Endothelial cell of umbilical vein (primary cell): Measurements from ENCODE around the gene F9. TPM values are rescaled to one million over a fixed set of nuclear protein-coding genes. Genes with fewer than 3 reads are reported as not detected.

Experiments used
- Bru-seq: library from RNA; stranded (reverse); fragments of 400-500 nt; gene quantifications from one replicate; lab custom pipeline; 2021; lab: Mats Ljungman, UMichigan
- BruChase-seq, 2 experiments: library from RNA; stranded (reverse); fragments of 400-500 nt; gene quantifications; one replicate each; lab custom pipeline; 2021; lab: Mats Ljungman, UMichigan
- BruUV-seq: library from RNA; stranded (reverse); fragments of 400-500 nt; replicated peaks from 2 replicates; lab custom pipeline; 2021; lab: Mats Ljungman, UMichigan
- CTCF ChIA-PET: fragments of 300-600, 350-600 bp; sonication (Branson Sonifier 250); formaldehyde crosslinking; loops from one replicate; lab custom pipeline; 2021; ENCODE audit warnings: antibody characterized with exemption, inconsistent platforms; lab: Charles Lee
- POLR2A ChIA-PET: fragments of 300-600, 350-600 bp; sonication (Branson Sonifier 250); formaldehyde crosslinking; loops from one replicate; lab custom pipeline; 2021; ENCODE audit warnings: antibody characterized with exemption, inconsistent platforms; lab: Charles Lee
- DNase-seq: peaks from one replicate; pipeline ENCODE4 v3.0.0-alpha.2; 2011; ENCODE audit warnings: low read depth, low spot score
- FAIRE-seq: peaks from 2 replicates; lab custom pipeline; 2011; peaks lifted over from hg19 to GRCh38; lab: Jason Lieb, UNC
- H2AFZ ChIP-seq: 2 replicates; pipeline ENCODE4 v1.6.0; 2012; ENCODE audit warnings: low read depth, low read length, control low read depth, inconsistent platforms
- H3K27ac ChIP-seq: 2 replicates; pipeline ENCODE4 v1.5.1; 2011; ENCODE audit warnings: low read depth, mild to moderate bottlenecking, control low read depth, low read length, moderate library complexity; ENCODE audit not compliant: insufficient read depth
- H3K27me3 ChIP-seq, 2 experiments: 2 replicates each; pipeline versions ENCODE4 v1.6.0 to v1.6.1; 2011; ENCODE audit warnings: low read length in 2 of 2, mixed read lengths in 1 of 2; ENCODE audit not compliant: control insufficient read depth in 2 of 2, insufficient read depth in 2 of 2
- H3K36me3 ChIP-seq, 2 experiments: 2 replicates in 1 of 2; 3 replicates in 1 of 2; pipeline ENCODE4 v1.5.1; 2011; ENCODE audit warnings: low read length in 2 of 2, mild to moderate bottlenecking in 1 of 2, moderate library complexity in 1 of 2; ENCODE audit not compliant: control insufficient read depth in 2 of 2, insufficient read depth in 2 of 2; ENCODE audit errors: extremely low read depth in 1 of 2
- H3K4me1 ChIP-seq: 3 replicates; pipeline ENCODE4 v1.5.1; 2011; ENCODE audit warnings: mild to moderate bottlenecking, low read length; ENCODE audit not compliant: control insufficient read depth, insufficient read depth; ENCODE audit errors: extremely low read depth
- H3K4me2 ChIP-seq: 2 replicates; pipeline ENCODE4 v1.6.1; 2011; ENCODE audit warnings: low read length, control low read depth, mixed read lengths; ENCODE audit not compliant: insufficient read depth
- H3K4me3 ChIP-seq, 3 experiments: fragments of 200-600 bp in 1 of 3; sonication (generic), shearing (Covaris generic) in 1 of 3; replicated peaks in 1 of 3; 2 replicates each; pipeline ENCODE4 v1.5.1; 2011 to 2016; ENCODE audit warnings: control low read depth in 3 of 3, low read length in 3 of 3, mild to moderate bottlenecking in 2 of 3, inconsistent platforms in 1 of 3, low read depth in 1 of 3, moderate library complexity in 1 of 3; ENCODE audit not compliant: insufficient read depth in 1 of 3
- H3K79me2 ChIP-seq: 2 replicates; pipeline ENCODE4 v1.6.0; 2012; ENCODE audit warnings: low read length, inconsistent platforms; ENCODE audit not compliant: control insufficient read depth, insufficient read depth
- H3K9ac ChIP-seq: replicated peaks from 2 replicates; pipeline ENCODE3; 2011; ENCODE audit warnings: low read length, control low read depth; ENCODE audit not compliant: insufficient read depth; ENCODE audit errors: extremely low read depth
- H3K9me1 ChIP-seq: replicated peaks from 3 replicates; pipeline ENCODE4 v1.6.0; 2011; ENCODE audit warnings: mild to moderate bottlenecking, low read length; ENCODE audit not compliant: control insufficient read depth, insufficient read depth; ENCODE audit errors: extremely low read depth
- H3K9me3 ChIP-seq: replicated peaks from 2 replicates; pipeline ENCODE4 v1.5.1; 2012; ENCODE audit warnings: low read length, inconsistent platforms; ENCODE audit not compliant: control insufficient read depth, insufficient read depth
- H4K20me1 ChIP-seq: replicated peaks from 2 replicates; pipeline ENCODE3; 2011; ENCODE audit warnings: mild to moderate bottlenecking, low read length; ENCODE audit not compliant: control insufficient read depth, insufficient read depth; ENCODE audit errors: extremely low read depth
- EZH2 ChIP-seq: IDR thresholded peaks from 2 replicates; pipeline ENCODE4 v1.6.1; 2012; ENCODE audit warnings: borderline replicate concordance, low read depth, mild to moderate bottlenecking, moderate library complexity, low read length, inconsistent platforms; ENCODE audit not compliant: severe bottlenecking
- FOS ChIP-seq: IDR thresholded peaks from 2 replicates; pipeline ENCODE4 v1.6.1; 2011; ENCODE audit warnings: mild to moderate bottlenecking, low read length, moderate library complexity, borderline replicate concordance; ENCODE audit not compliant: insufficient read depth
- GATA2 ChIP-seq: IDR thresholded peaks from 2 replicates; pipeline ENCODE4 v1.7.0; 2011; ENCODE audit warnings: low read depth, mild to moderate bottlenecking, moderate library complexity, mixed read lengths, low read length; ENCODE audit not compliant: insufficient read length, insufficient read depth
- JUN ChIP-seq: IDR thresholded peaks from 2 replicates; pipeline ENCODE4 v1.6.1; 2011; ENCODE audit warnings: borderline replicate concordance, low read depth; ENCODE audit not compliant: insufficient read length, insufficient read depth
- MYC ChIP-seq: IDR thresholded peaks from one replicate; pipeline ENCODE4 v1.6.1; 2011; ENCODE audit warnings: mild to moderate bottlenecking, low read depth, low read length
- POLR2A ChIP-seq: IDR thresholded peaks from 2 replicates; pipeline ENCODE4 v1.6.1; 2012; ENCODE audit warnings: low read depth, mild to moderate bottlenecking, control low read depth, low read length
- POLR2AphosphoS5 ChIP-seq: IDR thresholded peaks from 2 replicates; pipeline ENCODE4 v1.6.1; 2012; ENCODE audit warnings: low read depth, mild to moderate bottlenecking, control low read depth, low read length, moderate library complexity; ENCODE audit not compliant: insufficient read depth
- dilution Hi-C: fragments of 300-500 bp; cut with MboI; formaldehyde crosslinking; loops from one replicate; pipeline ENCODE4 v1.15.0; 2019; ENCODE audit warnings: low sequenced_read_pairs; ENCODE audit not compliant: extremely low pct_ligation_motif_present
- intact Hi-C: fragments of 100-400 bp; cut with micrococcal nuclease; formaldehyde crosslinking; loops from one replicate; pipeline ENCODE4 v1.10.0; 2022
- long read RNA-seq: library from polyadenylated mRNA; stranded (forward); transcript quantifications from one replicate; pipeline ENCODE4 v2.0.0, GENCODE V29; 2021
- polyA minus RNA-seq, 3 experiments: library from RNA; depleted of rRNA, polyadenylated mRNA; stranded (reverse); fragments of >200 nt; gene quantifications; 1 replicate in 1 of 3; 2 replicates in 2 of 3; pipeline ENCODE4 v1.2.3, GENCODE V29; 2011
- polyA plus RNA-seq, 4 experiments: library from polyadenylated mRNA; depleted of rRNA in 3 of 4; stranded (reverse) in 3 of 4; unstranded in 1 of 4; fragments of >200 nt; gene quantifications; 2 replicates each; pipeline versions ENCODE4 v1.2.1 to v1.2.3, GENCODE V29; 2011 to 2012; ENCODE audit warnings: missing spikeins in 1 of 4
- total RNA-seq: library from RNA; stranded (reverse); gene quantifications from 2 replicates; pipeline ENCODE4 v1.2.3, GENCODE V29; 2021
- TF ChIP-seq, protein P1 (sequence below): IDR thresholded peaks from 2 replicates; pipeline ENCODE4 v1.6.1; 2011; ENCODE audit not compliant: insufficient read depth, insufficient read length
- TF ChIP-seq, protein P2 (sequence below), 2 donors: IDR thresholded peaks; 1 replicate in 1 of 2; 2 replicates in 1 of 2; pipeline ENCODE4 v1.5.1; 2011; ENCODE audit warnings: low read length in 2 of 2, mild to moderate bottlenecking in 2 of 2, moderate library complexity in 2 of 2, control low read depth in 1 of 2, inconsistent platforms in 1 of 2, low read depth in 1 of 2; ENCODE audit not compliant: insufficient read depth in 1 of 2; ENCODE audit errors: extremely low read depth in 1 of 2

The F9 gene
- not detected in 2 replicates for total RNA-seq
- polyA plus RNA-seq = not detected in 2 replicates
- not detected in 2 replicates for polyA plus RNA-seq (2011; cell fraction: cytosol; rRNA removed)
- not detected in 2 replicates for polyA plus RNA-seq (2011; cell fraction: nucleus; rRNA removed)
- not detected in 2 replicates for polyA plus RNA-seq (2012)
- not detected in 2 replicates for polyA minus RNA-seq
- not detected for polyA minus RNA-seq (2011; cell fraction: cytosol; rRNA and poly(A)+ RNA removed)
- polyA minus RNA-seq (2011; cell fraction: nucleus; rRNA and poly(A)+ RNA removed) = not detected in 2 replicates
- Bru-seq, nascent RNA = not detected
- BruChase-seq, experiment 1, labeled RNA remaining after a 6-hour chase = not detected
- BruChase-seq, experiment 2, labeled RNA remaining after a 2-hour chase = not detected
- long read RNA-seq = 0 reads

DNA sequence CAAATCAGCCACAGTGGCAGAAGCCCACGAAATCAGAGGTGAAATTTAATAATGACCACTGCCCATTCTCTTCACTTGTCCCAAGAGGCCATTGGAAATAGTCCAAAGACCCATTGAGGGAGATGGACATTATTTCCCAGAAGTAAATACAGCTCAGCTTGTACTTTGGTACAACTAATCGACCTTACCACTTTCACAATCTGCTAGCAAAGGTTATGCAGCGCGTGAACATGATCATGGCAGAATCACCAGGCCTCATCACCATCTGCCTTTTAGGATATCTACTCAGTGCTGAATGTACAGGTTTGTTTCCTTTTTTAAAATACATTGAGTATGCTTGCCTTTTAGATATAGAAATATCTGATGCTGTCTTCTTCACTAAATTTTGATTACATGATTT lies at the start of gene F9:
Gene F9 (plus strand): TSS at position 190 of the 400 bp plus-strand sequence. CDS start 26 bp downstream, at position 216.
- dilution Hi-C loops = no loop called here
- H3K9me3 ChIP-seq = no peaks in the 10 kb centered on the region
- H3K27ac ChIP-seq = no peak within 1 kb of the TSS
- ChIA-PET CTCF (no interaction called here), POLR2A (no interaction called here)
- TF ChIP-seq, protein P1, sequence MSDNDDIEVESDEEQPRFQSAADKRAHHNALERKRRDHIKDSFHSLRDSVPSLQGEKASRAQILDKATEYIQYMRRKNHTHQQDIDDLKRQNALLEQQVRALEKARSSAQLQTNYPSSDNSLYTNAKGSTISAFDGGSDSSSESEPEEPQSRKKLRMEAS = no peak
- TF ChIP-seq MYC (no peak), GATA2 (no peak), JUN (no peak), POLR2A (no peak), EZH2 (no peak), FOS (no peak), POLR2AphosphoS5 (no peak)
- TF ChIP-seq, protein P2, sequence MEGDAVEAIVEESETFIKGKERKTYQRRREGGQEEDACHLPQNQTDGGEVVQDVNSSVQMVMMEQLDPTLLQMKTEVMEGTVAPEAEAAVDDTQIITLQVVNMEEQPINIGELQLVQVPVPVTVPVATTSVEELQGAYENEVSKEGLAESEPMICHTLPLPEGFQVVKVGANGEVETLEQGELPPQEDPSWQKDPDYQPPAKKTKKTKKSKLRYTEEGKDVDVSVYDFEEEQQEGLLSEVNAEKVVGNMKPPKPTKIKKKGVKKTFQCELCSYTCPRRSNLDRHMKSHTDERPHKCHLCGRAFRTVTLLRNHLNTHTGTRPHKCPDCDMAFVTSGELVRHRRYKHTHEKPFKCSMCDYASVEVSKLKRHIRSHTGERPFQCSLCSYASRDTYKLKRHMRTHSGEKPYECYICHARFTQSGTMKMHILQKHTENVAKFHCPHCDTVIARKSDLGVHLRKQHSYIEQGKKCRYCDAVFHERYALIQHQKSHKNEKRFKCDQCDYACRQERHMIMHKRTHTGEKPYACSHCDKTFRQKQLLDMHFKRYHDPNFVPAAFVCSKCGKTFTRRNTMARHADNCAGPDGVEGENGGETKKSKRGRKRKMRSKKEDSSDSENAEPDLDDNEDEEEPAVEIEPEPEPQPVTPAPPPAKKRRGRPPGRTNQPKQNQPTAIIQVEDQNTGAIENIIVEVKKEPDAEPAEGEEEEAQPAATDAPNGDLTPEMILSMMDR (IDR thresholded peaks at IDR 0.05; ENCODE audit: extremely low read depth in 1 of 2, insufficient read depth in 1 of 2, low read depth in 1 of 2, low read length in 2 of 2) = no peak
- no peak within 1 kb of the TSS for H3K4me2 ChIP-seq
- H3K9me1 ChIP-seq = no peaks in the 10 kb centered on the region
- no peak within 1 kb of the TSS for H3K4me3 ChIP-seq
- no peak within 1 kb of the TSS for H2AFZ ChIP-seq
- BruUV-seq = no TSS peak
- H3K36me3 ChIP-seq = no peaks in the 10 kb centered on the region
- H3K27me3 ChIP-seq = no peaks in the 10 kb centered on the region
- H3K79me2 ChIP-seq = no peaks in the 10 kb centered on the region
- intact Hi-C loops = no loop called here
- no peaks in the 10 kb centered on the region for H4K20me1 ChIP-seq
- no peak within 1 kb of the TSS for H3K9ac ChIP-seq
- FAIRE-seq = no peak
- no peak for DNase-seq
- no peaks in the 10 kb centered on the region for H3K4me1 ChIP-seq
